ENCODE data around the gene FAM234B.
"Not testable (repeated sequence)": the region's sequence is repeated elsewhere in the genome, so short reads cannot be mapped to it uniquely, and the experiment has no call there.

FAM234B gene

GRCh38 chr12:13079440-13079906 lies 35.3 kb downstream of the FAM234B start:
- Mint-ChIP-seq H3K4me1 (no peaks in the 10 kb centered on the region), H3K9me3 (no peaks in the 10 kb centered on the region), H3K27ac (no peak overlapping the region), H3K4me3 (no peak overlapping the region), H3K27me3 (no peaks in the 10 kb centered on the region), H3K36me3 (peaks cover 31% of the 10 kb centered on the region)
- no peak for DNase-seq (ENCODE audit: low spot score in 2 of 2)
- ATAC-seq (ENCODE audit: low read depth), result no peak

- Mint-ChIP-seq H3K9me3 (no peaks in the 10 kb centered on the region), H3K4me3 (no peak overlapping the region), H3K36me3 (peaks cover 36% of the 10 kb centered on the region), H3K27me3 (no peaks in the 10 kb centered on the region), H3K4me1 (no peaks in the 10 kb centered on the region), H3K27ac (no peak overlapping the region)
- no peak for DNase-seq (ENCODE audit: low spot score in 2 of 2)
- no peak for ATAC-seq (ENCODE audit: low read depth)
Observed at GRCh38 chr12:13080266-13080665, 36.1 kb downstream of the FAM234B start.

GRCh38 chr12:13082861-13083260 lies 38.7 kb downstream of the FAM234B start:
- H3K27ac Mint-ChIP-seq, result no peak overlapping the region
- ATAC-seq (ENCODE audit: low read depth) (no peak), DNase-seq (ENCODE audit: low spot score in 2 of 2) (no peak)
- H3K36me3 Mint-ChIP-seq, result peaks cover 32% of the 10 kb centered on the region
- H3K4me1 Mint-ChIP-seq, result no peaks in the 10 kb centered on the region
- no peaks in the 10 kb centered on the region for H3K27me3 Mint-ChIP-seq
- no peaks in the 10 kb centered on the region for H3K9me3 Mint-ChIP-seq
- no peak overlapping the region for H3K4me3 Mint-ChIP-seq

GRCh38 chr12:13083638-13084037 lies 39.5 kb downstream of the FAM234B start:
- H3K27me3 Mint-ChIP-seq; ATAC-seq (ENCODE audit: low read depth); H3K9me3 Mint-ChIP-seq; DNase-seq (ENCODE audit: low spot score in 2 of 2); H3K4me1 Mint-ChIP-seq; H3K4me3 Mint-ChIP-seq; H3K27ac Mint-ChIP-seq: not testable (repeated sequence)
- peaks cover 27% of the 10 kb centered on the region for H3K36me3 Mint-ChIP-seq

GRCh38 chr12:13084898-13085640 lies 40.9 kb downstream of the FAM234B start:
- Mint-ChIP-seq H3K27ac (no peak overlapping the region), H3K9me3 (no peaks in the 10 kb centered on the region), H3K27me3 (no peaks in the 10 kb centered on the region), H3K36me3 (peaks cover 24% of the 10 kb centered on the region), H3K4me3 (no peak overlapping the region), H3K4me1 (peaks cover 6% of the 10 kb centered on the region)
- DNase-seq (ENCODE audit: low spot score in 2 of 2), result no peak
- no peak for ATAC-seq (ENCODE audit: low read depth)

GRCh38 chr12:13085968-13086686 lies 41.9 kb downstream of the FAM234B start:
- ATAC-seq (ENCODE audit: low read depth) (no peak), DNase-seq (ENCODE audit: low spot score in 2 of 2) (no peak)
- peaks cover 10% of the 10 kb centered on the region for H3K4me1 Mint-ChIP-seq
- no peaks in the 10 kb centered on the region for H3K27me3 Mint-ChIP-seq
- H3K9me3 Mint-ChIP-seq, result no peaks in the 10 kb centered on the region
- H3K27ac Mint-ChIP-seq, result no peak overlapping the region
- H3K36me3 Mint-ChIP-seq, result peaks cover 16% of the 10 kb centered on the region
- H3K4me3 Mint-ChIP-seq, result no peak overlapping the region

GRCh38 chr12:13087766-13088165 lies 43.6 kb downstream of the FAM234B start:
- no peaks in the 10 kb centered on the region for H3K9me3 Mint-ChIP-seq
- DNase-seq (ENCODE audit: low spot score in 2 of 2) (no peak), ATAC-seq (ENCODE audit: low read depth) (no peak)
- no peaks in the 10 kb centered on the region for H3K27me3 Mint-ChIP-seq
- no peak overlapping the region for H3K4me3 Mint-ChIP-seq
- peaks cover 10% of the 10 kb centered on the region for H3K4me1 Mint-ChIP-seq
- peaks cover 12% of the 10 kb centered on the region for H3K36me3 Mint-ChIP-seq
- H3K27ac Mint-ChIP-seq, result no peak overlapping the region

- Mint-ChIP-seq H3K27me3 (no peaks in the 10 kb centered on the region), H3K4me1 (peaks cover 10% of the 10 kb centered on the region), H3K4me3 (no peak overlapping the region), H3K36me3 (peaks cover 12% of the 10 kb centered on the region), H3K27ac (no peak overlapping the region), H3K9me3 (no peaks in the 10 kb centered on the region)
- no peak for ATAC-seq (ENCODE audit: low read depth)
- no peak for DNase-seq (ENCODE audit: low spot score in 2 of 2)
Observed at GRCh38 chr12:13088496-13088895, 44.3 kb downstream of the FAM234B start.

GRCh38 chr12:13090054-13090453 lies 45.9 kb downstream of the FAM234B start:
- no peaks in the 10 kb centered on the region for H3K27me3 Mint-ChIP-seq
- DNase-seq (ENCODE audit: low spot score in 2 of 2), result no peak
- H3K36me3 Mint-ChIP-seq, result peaks cover 7% of the 10 kb centered on the region
- no peak for ATAC-seq (ENCODE audit: low read depth)
- peaks cover 10% of the 10 kb centered on the region for H3K4me1 Mint-ChIP-seq
- H3K27ac Mint-ChIP-seq, result no peak overlapping the region
- H3K4me3 Mint-ChIP-seq, result no peak overlapping the region
- no peaks in the 10 kb centered on the region for H3K9me3 Mint-ChIP-seq

GRCh38 chr12:13091832-13092231 lies 47.7 kb downstream of the FAM234B start:
- DNase-seq (ENCODE audit: low spot score in 2 of 2), result no peak
- Mint-ChIP-seq H3K27me3 (no peaks in the 10 kb centered on the region), H3K27ac (no peak overlapping the region), H3K36me3 (no peaks in the 10 kb centered on the region), H3K4me3 (no peak overlapping the region), H3K4me1 (peaks cover 10% of the 10 kb centered on the region), H3K9me3 (no peaks in the 10 kb centered on the region)
- no peak for ATAC-seq (ENCODE audit: low read depth)

- DNase-seq (ENCODE audit: low spot score in 2 of 2), result no peak
- ATAC-seq (ENCODE audit: low read depth), result no peak
- no peaks in the 10 kb centered on the region for H3K36me3 Mint-ChIP-seq
- no peak overlapping the region for H3K27ac Mint-ChIP-seq
- peaks cover 18% of the 10 kb centered on the region for H3K4me1 Mint-ChIP-seq
- no peak overlapping the region for H3K4me3 Mint-ChIP-seq
- H3K9me3 Mint-ChIP-seq, result no peaks in the 10 kb centered on the region
- no peaks in the 10 kb centered on the region for H3K27me3 Mint-ChIP-seq
Observed at GRCh38 chr12:13093191-13093847, 49.1 kb downstream of the FAM234B start.

- Mint-ChIP-seq H3K9me3 (no peaks in the 10 kb centered on the region), H3K4me1 (peaks cover 22% of the 10 kb centered on the region)
- DNase-seq (ENCODE audit: low spot score in 2 of 2), result no peak
Observed at GRCh38 chr12:13093848-13094220, 49.7 kb downstream of the FAM234B start.

GRCh38 chr12:13094367-13094766 lies 50.2 kb downstream of the FAM234B start:
- DNase-seq (ENCODE audit: low spot score in 2 of 2) (no peak), ATAC-seq (ENCODE audit: low read depth) (no peak)
- no peaks in the 10 kb centered on the region for H3K27me3 Mint-ChIP-seq
- H3K4me1 Mint-ChIP-seq, result peaks cover 28% of the 10 kb centered on the region
- H3K27ac Mint-ChIP-seq, result no peak overlapping the region
- no peaks in the 10 kb centered on the region for H3K36me3 Mint-ChIP-seq
- no peak overlapping the region for H3K4me3 Mint-ChIP-seq
- H3K9me3 Mint-ChIP-seq, result no peaks in the 10 kb centered on the region

More at GRCh38 chr12:13093848-13094220, 49.7 kb downstream of the FAM234B start:
- ATAC-seq (ENCODE audit: low read depth), result no peak
- Mint-ChIP-seq H3K27me3 (no peaks in the 10 kb centered on the region), H3K4me3 (no peak overlapping the region), H3K36me3 (no peaks in the 10 kb centered on the region), H3K27ac (no peak overlapping the region)

GRCh38 chr12:13095266-13095995 lies 51.2 kb downstream of the FAM234B start:
- H3K9me3 Mint-ChIP-seq, result no peaks in the 10 kb centered on the region
- no peaks in the 10 kb centered on the region for H3K27me3 Mint-ChIP-seq
- no peaks in the 10 kb centered on the region for H3K36me3 Mint-ChIP-seq
- H3K4me1 Mint-ChIP-seq, result peaks cover 27% of the 10 kb centered on the region
- no peak overlapping the region for H3K27ac Mint-ChIP-seq
- no peak overlapping the region for H3K4me3 Mint-ChIP-seq
- ATAC-seq (ENCODE audit: low read depth) (no peak), DNase-seq (ENCODE audit: low spot score in 2 of 2) (no peak)

Measured in memory B cell (primary cell).